ENCODE data around the gene TMEM11.
"Not testable (repeated sequence)": the region's sequence is repeated elsewhere in the genome, so short reads cannot be mapped to it uniquely, and the experiment has no call there.

TMEM11 gene

GRCh38 chr17:21242026-21242697, 28.2 kb upstream of the TMEM11 start:
- no peak for DNase-seq

- no peak for DNase-seq
Observed at GRCh38 chr17:21241564-21241963, 27.6 kb upstream of the TMEM11 start.

GRCh38 chr17:21240369-21241055, 26.6 kb upstream of the TMEM11 start:
- DNase-seq: no peak

GRCh38 chr17:21239680-21240368, 25.9 kb upstream of the TMEM11 start:
- DNase-seq: peak; percentile 8

GRCh38 chr17:21235921-21236320, 22.0 kb upstream of the TMEM11 start:
- DNase-seq: no peak

- DNase-seq: no peak
Observed at GRCh38 chr17:21233581-21234347, 19.8 kb upstream of the TMEM11 start.

- no peak for DNase-seq
Observed at GRCh38 chr17:21232033-21232749, 18.2 kb upstream of the TMEM11 start.

GRCh38 chr17:21231533-21231932, 17.6 kb upstream of the TMEM11 start:
- DNase-seq: no peak

GRCh38 chr17:21228845-21229244, 14.9 kb upstream of the TMEM11 start:
- no peak for DNase-seq

GRCh38 chr17:21228111-21228510, 14.2 kb upstream of the TMEM11 start:
- DNase-seq: no peak

- not testable (repeated sequence) for DNase-seq
Observed at GRCh38 chr17:21227277-21227676, 13.3 kb upstream of the TMEM11 start.

- no peak for DNase-seq
Observed at GRCh38 chr17:21223086-21223485, 9.1 kb upstream of the TMEM11 start.

- no peak for DNase-seq
Observed at GRCh38 chr17:21218831-21219380, 4.9 kb upstream of the TMEM11 start.

GRCh38 chr17:21218101-21218500, 4.1 kb upstream of the TMEM11 start:
- no peak for DNase-seq

GRCh38 chr17:21217346-21217745, 3.4 kb upstream of the TMEM11 start:
- DNase-seq: no peak

GRCh38 chr17:21215935-21216334, 2.0 kb upstream of the TMEM11 start:
- no peak for DNase-seq

- no peak for DNase-seq
Observed at GRCh38 chr17:21214777-21215541, 998 bp upstream of the TMEM11 start.

- no peak for DNase-seq
Observed at GRCh38 chr17:21213638-21214014, 335 bp downstream of the TMEM11 start.

GRCh38 chr17:21212826-21213637, 929 bp downstream of the TMEM11 start:
- DNase-seq: no peak

GRCh38 chr17:21211825-21212479, 2.0 kb downstream of the TMEM11 start:
- no peak for DNase-seq
